Measurements from ENCODE around the gene MAPKAPK5.
A peak's percentile ranks its signal among the peaks of the same experiment; 100 is the strongest.
"Not testable (repeated sequence)": the region's sequence is repeated elsewhere in the genome, so short reads cannot be mapped to it uniquely, and the experiment has no call there.

Gene MAPKAPK5

DNA sequence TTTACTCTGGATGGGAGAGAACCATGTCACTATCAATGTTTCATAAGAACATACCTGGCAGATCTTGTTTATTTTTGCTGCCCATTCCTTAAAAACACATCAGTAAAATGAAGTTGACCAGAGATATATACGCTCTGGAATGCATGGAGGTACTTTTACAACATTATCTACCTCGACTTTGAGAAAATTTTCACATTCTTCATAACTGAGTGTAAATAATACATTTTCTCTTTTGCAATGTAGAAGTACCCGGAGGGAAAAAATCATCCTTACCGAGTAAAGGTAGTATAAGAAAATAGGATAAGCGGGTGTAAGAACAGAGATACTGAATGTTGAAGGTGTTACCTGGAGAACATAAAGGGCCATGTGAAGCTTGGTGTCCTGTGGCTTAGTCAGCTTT, 90.2 kb downstream of the MAPKAPK5 start:
- H3K4me3 ChIP-seq (ENCODE audit: control insufficient read depth, low read depth, low read length): no peak overlapping the region
- TF ChIP-seq, protein P1, sequence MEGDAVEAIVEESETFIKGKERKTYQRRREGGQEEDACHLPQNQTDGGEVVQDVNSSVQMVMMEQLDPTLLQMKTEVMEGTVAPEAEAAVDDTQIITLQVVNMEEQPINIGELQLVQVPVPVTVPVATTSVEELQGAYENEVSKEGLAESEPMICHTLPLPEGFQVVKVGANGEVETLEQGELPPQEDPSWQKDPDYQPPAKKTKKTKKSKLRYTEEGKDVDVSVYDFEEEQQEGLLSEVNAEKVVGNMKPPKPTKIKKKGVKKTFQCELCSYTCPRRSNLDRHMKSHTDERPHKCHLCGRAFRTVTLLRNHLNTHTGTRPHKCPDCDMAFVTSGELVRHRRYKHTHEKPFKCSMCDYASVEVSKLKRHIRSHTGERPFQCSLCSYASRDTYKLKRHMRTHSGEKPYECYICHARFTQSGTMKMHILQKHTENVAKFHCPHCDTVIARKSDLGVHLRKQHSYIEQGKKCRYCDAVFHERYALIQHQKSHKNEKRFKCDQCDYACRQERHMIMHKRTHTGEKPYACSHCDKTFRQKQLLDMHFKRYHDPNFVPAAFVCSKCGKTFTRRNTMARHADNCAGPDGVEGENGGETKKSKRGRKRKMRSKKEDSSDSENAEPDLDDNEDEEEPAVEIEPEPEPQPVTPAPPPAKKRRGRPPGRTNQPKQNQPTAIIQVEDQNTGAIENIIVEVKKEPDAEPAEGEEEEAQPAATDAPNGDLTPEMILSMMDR (IDR thresholded peaks at IDR 0.05; ENCODE audit: control insufficient read depth, insufficient read depth, low read depth, low read length, missing control alignments): no peak
- DNase-seq (ENCODE audit: low read depth): no peak

- no peak overlapping the region for H3K4me3 ChIP-seq (ENCODE audit: control insufficient read depth, low read depth, low read length)
- no peak for DNase-seq (ENCODE audit: low read depth)
- TF ChIP-seq, protein P1 (IDR thresholded peaks at IDR 0.05; ENCODE audit: control insufficient read depth, insufficient read depth, low read depth, low read length, missing control alignments): no peak
Measured at GRCh38 chr12:111936869-111937268, 94.8 kb downstream of the MAPKAPK5 start.

DNA sequence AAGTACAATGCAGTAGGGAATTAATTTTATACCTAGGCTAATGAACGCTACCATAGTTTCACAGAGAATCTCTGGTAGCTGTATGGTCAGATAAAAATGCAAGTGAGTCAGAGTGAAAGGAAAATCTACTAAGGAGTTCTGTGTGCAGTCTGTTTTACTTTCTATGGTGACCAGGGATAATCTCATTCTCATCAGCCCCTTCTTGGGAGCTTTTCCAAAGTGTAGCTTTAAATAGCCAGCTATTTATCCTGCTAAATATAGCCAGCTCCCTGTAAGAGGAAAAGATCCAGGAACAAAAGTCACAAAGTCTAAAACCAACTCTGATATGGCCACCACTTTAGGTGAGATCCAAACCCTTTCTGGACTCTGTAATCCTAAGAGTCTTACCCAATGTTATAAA, 95.4 kb downstream of the MAPKAPK5 start:
- TF ChIP-seq, protein P1 (IDR thresholded peaks at IDR 0.05; ENCODE audit: control insufficient read depth, insufficient read depth, low read depth, low read length, missing control alignments): no peak
- no peak overlapping the region for H3K4me3 ChIP-seq (ENCODE audit: control insufficient read depth, low read depth, low read length)
- DNase-seq (ENCODE audit: low read depth): no peak

DNA sequence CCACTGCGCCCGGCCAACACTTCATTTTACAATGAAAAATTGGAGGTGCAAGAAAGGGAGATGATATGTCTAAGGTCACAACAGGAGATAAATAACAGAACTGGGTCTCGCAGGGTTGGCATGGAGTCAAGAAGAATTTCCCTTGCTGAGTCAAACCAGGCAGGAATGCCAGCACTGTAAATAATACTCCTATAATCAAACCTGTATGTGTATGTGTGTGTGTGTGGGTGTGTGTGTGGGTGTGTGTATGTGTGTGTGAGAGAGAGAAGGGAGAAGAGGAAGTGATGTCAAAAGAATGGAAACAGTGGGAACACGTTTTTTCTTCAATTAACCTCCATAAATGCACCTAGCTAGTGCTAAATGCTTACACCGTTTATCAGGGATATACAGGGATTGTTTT, 100.5 kb downstream of the MAPKAPK5 start:
- no peak overlapping the region for H3K4me3 ChIP-seq (ENCODE audit: control insufficient read depth, low read depth, low read length)
- TF ChIP-seq, protein P1 (IDR thresholded peaks at IDR 0.05; ENCODE audit: control insufficient read depth, insufficient read depth, low read depth, low read length, missing control alignments): no peak
- peak; percentile 35 for DNase-seq (ENCODE audit: low read depth)

DNA sequence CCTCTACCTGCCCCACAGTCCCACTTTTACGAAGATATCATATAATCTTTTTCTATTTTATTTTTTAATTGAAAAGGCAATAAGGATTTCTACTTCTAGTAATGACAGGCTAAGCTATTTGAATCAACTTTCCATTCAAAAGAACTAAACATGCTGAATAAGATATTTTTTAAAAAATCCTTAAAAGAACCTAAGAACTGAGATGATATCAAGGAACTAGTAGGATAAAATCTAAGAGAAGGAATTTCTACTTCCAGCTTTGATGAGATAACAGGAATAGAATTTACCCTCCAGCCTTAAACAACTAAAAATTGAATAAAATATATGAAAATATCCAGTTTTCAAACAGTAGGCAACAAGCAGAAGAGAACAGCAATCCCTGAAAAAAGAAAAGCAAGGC, 101.9 kb downstream of the MAPKAPK5 start:
- no peak for DNase-seq (ENCODE audit: low read depth)
- TF ChIP-seq, protein P1 (IDR thresholded peaks at IDR 0.05; ENCODE audit: control insufficient read depth, insufficient read depth, low read depth, low read length, missing control alignments): no peak
- H3K4me3 ChIP-seq (ENCODE audit: control insufficient read depth, low read depth, low read length): no peak overlapping the region

- H3K4me3 ChIP-seq (ENCODE audit: control insufficient read depth, low read depth, low read length); DNase-seq (ENCODE audit: low read depth): not testable (repeated sequence)
Measured at GRCh38 chr12:111950961-111951676, 109.1 kb downstream of the MAPKAPK5 start.

Measured in AG09309 (cell line).